ENCODE data around the gene WIPF3.
"Not testable (repeated sequence)": the region's sequence is repeated elsewhere in the genome, so short reads cannot be mapped to it uniquely, and the experiment has no call there.

The WIPF3 gene

GRCh38 chr7:29875741-29876140 lies 69.4 kb downstream of the WIPF3 start:
- in situ Hi-C loops (cut with MboI; ENCODE audit: low sequenced_read_pairs), result no loop called here

DNA sequence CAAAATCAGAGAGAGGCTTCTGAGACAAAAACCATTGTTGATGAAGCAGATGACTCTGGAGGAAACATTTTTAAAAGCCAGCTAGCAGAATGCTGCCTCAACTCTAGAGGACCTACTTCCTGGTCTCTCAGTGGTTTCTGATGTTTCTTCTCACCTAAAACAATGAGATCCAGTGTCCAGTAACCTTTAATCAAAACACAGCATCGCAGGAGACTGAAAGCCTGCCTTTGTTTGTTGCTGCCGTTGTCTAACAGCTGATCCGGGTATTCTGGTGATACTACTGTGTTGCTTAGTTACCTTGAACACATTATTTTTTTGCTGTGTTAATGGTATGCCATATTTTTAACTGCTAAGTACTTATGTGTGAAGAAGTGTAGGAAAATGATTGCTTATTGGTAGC lies 70.9 kb downstream of the WIPF3 start:
- in situ Hi-C loops (cut with MboI; ENCODE audit: low sequenced_read_pairs), result no loop called here

- in situ Hi-C loops (cut with MboI; ENCODE audit: low sequenced_read_pairs), result no loop called here
These were observed 71.9 kb downstream of the WIPF3 start for GRCh38 chr7:29878081-29878688.

GRCh38 chr7:29879609-29880008 lies 73.3 kb downstream of the WIPF3 start:
- in situ Hi-C loops (cut with MboI; ENCODE audit: low sequenced_read_pairs), result no loop called here

- in situ Hi-C loops (cut with MboI; ENCODE audit: low sequenced_read_pairs), result no loop called here
These were observed 75.4 kb downstream of the WIPF3 start for GRCh38 chr7:29881724-29882123.

DNA sequence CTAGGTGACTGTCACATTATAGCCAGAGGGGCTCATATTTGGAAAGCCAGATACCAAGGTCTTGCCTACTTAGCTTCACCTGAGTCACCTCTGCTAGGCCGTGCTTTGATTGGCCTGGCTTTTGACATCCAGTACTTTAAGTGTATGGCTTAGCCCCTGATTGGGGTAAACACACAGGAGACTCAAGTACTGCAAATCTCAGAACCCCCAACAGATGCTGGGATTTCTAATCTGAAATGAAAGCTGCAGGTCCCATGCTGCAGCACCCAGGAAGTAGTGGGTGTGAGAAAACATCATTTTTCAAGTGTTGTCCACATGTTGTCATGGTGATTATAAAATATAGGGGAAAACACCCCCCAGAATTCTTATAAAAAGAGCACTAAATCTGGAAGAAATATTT lies 76.2 kb downstream of the WIPF3 start:
- in situ Hi-C loops (cut with MboI; ENCODE audit: low sequenced_read_pairs), result no loop called here

GRCh38 chr7:29883462-29884398 lies 77.4 kb downstream of the WIPF3 start:
- in situ Hi-C loops (cut with MboI; ENCODE audit: low sequenced_read_pairs), result no loop called here

DNA sequence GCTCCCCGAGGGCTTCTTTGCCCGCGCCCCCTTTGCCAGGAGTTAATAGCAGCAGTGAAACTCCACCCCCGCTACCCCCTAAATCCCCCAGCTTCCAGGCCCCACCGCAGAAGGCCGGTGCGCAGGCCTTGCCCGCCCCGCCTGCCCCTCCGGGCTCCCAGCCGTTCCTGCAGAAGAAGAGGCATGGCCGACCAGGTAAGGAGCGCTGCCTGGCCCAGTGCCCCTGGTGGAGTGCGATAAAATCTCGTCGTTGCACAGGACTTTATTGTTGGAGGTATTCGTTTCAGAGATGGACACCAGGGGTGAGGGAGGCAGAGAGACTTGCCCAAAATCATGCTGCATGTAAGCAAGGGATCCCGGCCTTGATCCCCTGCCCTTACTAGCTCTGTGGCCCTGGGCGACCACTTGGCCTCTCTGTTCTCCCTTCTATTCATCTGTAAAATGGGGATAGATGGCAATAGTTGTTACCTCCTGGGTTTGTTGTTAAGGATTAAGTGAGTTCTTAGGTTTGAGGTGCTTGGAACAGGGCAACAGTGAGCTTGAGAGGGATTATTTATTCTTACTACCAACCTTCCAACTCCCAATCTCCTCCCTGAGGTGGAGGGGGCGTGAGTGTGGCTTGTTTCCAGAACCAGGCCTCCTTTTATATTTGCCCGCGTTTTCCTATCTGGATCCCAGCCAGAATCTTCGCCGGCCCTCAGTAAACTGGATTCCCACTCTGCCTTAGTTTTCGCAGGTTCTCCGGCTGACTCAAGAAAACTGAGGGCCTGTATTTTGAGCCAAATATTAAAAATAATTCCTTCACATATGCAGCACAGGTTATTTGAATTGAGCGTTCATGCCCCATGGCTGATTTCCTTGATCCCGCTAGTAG lies 78.3 kb downstream of the WIPF3 start:
- in situ Hi-C loops (cut with MboI; ENCODE audit: low sequenced_read_pairs), result no loop called here

GRCh38 chr7:29885626-29886025 lies 79.3 kb downstream of the WIPF3 start:
- in situ Hi-C loops (cut with MboI; ENCODE audit: low sequenced_read_pairs), result no loop called here

DNA sequence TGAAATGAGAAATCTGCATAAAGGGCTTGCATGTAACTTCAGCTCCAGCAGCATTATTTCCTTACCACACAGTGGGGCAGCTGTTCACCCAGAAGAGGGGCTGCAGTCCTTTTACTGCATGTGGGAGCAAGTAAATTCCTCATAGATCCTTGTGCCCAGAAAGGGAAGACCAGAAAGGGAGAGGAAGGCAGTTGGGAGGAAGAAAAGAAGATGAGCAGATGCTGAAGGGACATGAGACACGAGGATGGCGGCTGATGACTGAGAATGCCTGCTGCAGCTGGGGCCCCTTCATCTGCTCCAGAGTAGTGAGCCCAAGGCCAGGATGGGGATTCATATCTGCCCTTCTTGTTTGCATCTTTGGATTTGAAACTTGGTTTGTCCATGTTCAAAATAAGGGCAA lies 80.5 kb downstream of the WIPF3 start:
- in situ Hi-C loops (cut with MboI; ENCODE audit: low sequenced_read_pairs), result no loop called here

DNA sequence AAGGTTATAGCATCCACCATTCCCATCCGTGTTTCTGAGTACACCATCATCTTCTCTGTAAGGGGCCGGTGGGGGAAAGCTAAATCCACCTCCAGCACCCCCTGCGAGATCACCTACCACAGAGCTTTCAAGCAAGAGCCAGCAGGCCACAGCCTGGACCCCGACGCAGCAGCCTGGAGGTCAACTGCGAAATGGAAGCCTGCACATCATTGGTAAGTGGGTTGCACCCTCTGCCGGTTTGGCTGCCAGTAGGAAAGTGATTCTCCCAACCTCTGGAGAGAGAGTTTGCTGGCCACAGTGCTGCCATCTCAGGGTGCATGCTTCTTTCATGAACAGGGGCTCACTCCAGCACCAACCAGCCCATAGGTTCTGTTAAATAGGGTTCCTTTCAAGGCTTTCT lies 81.7 kb downstream of the WIPF3 start:
- in situ Hi-C loops (cut with MboI; ENCODE audit: low sequenced_read_pairs), result no loop called here

- in situ Hi-C loops (cut with MboI; ENCODE audit: low sequenced_read_pairs), result no loop called here
These were observed 83.0 kb downstream of the WIPF3 start for GRCh38 chr7:29889288-29889687.

- in situ Hi-C loops (cut with MboI; ENCODE audit: low sequenced_read_pairs), result no loop called here
These were observed 83.9 kb downstream of the WIPF3 start for GRCh38 chr7:29890251-29890650.

GRCh38 chr7:29890786-29891185 lies 84.5 kb downstream of the WIPF3 start:
- in situ Hi-C loops (cut with MboI; ENCODE audit: low sequenced_read_pairs), result not testable (repeated sequence)

- in situ Hi-C loops (cut with MboI; ENCODE audit: low sequenced_read_pairs), result no loop called here
These were observed 85.5 kb downstream of the WIPF3 start for GRCh38 chr7:29891766-29892165.

- in situ Hi-C loops (cut with MboI; ENCODE audit: low sequenced_read_pairs), result no loop called here
These were observed 85.9 kb downstream of the WIPF3 start for GRCh38 chr7:29892231-29892630.

DNA sequence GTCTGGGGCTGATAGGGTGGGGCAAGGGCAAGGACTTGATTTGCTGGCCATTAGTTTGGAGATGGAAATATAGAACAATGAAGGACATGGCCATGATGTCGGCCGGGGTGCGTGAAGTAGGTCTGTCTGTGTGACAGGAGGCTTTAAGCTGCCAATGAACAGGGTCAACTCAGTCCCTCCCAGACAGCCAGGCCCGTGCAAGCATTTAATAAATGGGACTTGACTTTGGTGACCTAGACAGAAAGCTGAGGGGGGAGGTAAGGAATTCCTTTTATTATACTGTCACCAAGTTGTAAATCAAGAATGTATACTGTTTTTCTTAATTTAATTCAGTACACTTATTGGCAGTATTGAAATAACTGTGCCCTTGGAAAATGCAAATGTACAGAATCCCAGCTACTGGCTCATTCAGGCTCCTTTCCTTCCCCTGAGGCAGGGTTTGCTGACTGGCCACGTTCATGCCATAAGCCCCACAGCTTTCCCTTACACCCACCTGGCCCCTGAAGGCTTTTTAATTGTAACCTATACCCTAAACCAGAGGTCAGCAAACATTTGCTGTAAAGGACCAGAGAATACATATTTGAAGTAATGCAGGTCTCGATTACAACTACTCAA lies 87.2 kb downstream of the WIPF3 start:
- in situ Hi-C loops (cut with MboI; ENCODE audit: low sequenced_read_pairs), result no loop called here

GRCh38 chr7:29894256-29894655 lies 87.9 kb downstream of the WIPF3 start:
- in situ Hi-C loops (cut with MboI; ENCODE audit: low sequenced_read_pairs), result no loop called here

DNA sequence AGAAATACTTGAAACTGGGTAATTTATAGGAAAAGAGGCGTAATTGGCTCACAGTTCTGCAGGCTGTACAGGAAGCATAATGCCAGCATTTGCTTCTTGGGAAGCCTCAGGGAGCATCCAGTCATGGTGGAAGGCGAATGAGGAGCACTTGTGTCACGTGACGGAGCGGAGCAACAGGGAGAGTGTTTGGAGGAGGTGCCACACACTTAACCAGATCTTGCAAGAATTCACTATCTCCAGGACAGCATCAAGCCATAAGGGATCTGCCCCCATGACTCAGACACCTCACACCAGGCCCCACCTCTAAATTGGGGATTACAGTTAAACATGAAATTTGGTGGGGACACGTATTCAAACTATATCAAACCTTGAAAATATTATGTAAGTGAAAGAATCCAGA lies 89.3 kb downstream of the WIPF3 start:
- in situ Hi-C loops (cut with MboI; ENCODE audit: low sequenced_read_pairs), result no loop called here

GRCh38 chr7:29896685-29897411 lies 90.5 kb downstream of the WIPF3 start:
- in situ Hi-C loops (cut with MboI; ENCODE audit: low sequenced_read_pairs), result no loop called here
